Inferior parietal cortex (tissue), 1 donor: ENCODE results near the gene GBA2.

ENCODE experiments used
- DNase-seq: peaks from one replicate; pipeline ENCODE4 v3.0.0-alpha.2; 2016; ENCODE audit errors: extremely low spot score

The GBA2 gene

DNA sequence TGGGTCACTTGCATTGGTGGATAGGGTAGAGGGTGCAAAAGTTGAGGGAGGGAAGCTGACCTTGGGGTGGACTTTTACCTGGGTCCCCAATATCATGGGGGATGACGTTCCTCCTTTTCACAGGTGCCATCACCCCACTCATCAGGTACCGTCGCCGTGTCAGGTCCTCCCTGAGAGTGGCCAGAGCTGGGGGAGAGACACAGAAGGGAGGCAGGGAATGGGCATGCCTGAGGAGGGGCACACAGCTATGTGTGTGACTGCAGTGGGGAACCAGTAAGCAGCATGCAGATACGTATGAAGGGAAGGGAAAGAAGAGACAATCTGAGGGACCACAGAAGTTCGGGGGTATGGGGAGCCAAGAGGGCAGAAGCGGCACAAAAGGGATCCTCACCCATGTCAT, 10.1 kb downstream of the GBA2 start:
- no peak for DNase-seq

DNA sequence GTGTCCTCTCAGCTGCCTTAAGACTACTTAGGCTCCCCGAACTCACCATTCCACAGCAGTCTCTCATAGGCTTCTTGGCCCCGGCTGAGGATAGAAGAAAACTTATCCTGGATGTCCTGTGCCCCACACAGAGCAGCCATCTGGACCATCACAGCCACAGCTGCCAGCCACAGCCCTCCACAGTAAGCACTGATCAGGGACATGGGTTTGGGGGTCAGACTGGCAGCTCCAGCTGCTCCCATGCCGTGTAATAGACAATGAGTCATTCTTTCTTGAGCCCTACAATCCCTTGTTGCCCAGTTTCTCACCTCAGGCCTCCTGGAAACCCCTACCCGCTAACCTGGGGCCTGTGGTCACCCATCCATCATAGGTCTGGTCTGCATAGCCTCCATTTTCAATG, 10.8 kb downstream of the GBA2 start:
- DNase-seq: no peak

DNA sequence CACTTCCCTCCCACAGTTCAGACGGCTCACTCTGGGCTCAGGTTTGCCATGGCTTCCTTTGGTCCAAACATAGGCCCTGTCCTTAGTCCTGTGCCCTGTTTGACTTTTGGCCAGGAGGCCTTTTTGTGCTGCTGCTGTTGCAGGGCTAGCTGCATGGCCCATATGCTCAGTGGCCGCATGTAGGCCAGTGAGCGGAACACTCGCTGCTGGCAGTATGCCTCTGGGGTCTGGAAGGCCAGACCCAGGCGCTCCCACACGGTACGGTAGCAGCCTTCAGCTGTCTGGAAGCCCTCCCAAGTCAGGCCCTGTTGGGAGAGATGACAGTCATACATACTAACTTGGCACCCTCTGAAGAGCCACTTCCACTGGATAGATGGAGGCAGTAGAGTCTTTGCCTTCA, 11.9 kb downstream of the GBA2 start:
- DNase-seq: no peak

DNA sequence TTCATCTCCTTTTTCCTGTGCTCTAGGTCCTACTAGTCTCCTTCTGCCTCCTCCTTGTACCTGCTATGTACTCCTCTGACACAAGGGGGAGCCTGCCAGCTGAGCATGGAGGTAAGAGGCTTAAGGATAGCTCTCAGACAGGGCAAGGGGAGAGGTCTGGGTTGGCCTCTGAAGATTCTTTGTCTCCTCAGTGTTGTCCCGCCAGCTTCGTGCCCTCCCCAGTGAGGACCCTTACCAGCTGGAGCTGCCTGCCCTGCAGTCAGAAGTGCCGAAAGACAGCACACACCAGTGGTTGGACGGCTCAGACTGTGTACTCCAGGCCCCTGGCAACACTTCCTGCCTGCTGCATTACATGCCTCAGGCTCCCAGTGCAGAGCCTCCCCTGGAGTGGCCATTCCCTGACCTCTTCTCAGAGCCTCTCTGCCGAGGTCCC, 12.8 kb downstream of the GBA2 start:
- DNase-seq: peak; percentile 64

DNA sequence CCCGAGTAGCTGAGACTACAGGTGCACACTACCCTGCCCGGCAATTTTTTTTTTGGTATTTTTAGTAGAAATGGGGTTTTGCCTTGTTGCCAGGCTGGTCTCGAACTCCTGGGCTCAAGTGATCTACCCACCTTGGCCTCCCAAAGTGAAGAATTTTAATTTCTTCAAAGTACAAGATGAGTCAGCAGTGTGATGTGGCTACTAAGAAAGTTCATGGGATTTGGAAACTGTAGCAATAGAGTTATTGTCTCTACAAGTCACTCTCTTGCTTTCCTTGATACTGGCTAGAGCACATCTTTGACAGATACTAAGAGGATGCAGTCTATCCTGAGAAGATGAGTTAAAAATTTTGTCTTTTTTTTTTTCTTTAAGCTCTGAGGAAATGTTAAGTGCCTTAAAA, 14.9 kb downstream of the GBA2 start:
- no peak for DNase-seq

DNA sequence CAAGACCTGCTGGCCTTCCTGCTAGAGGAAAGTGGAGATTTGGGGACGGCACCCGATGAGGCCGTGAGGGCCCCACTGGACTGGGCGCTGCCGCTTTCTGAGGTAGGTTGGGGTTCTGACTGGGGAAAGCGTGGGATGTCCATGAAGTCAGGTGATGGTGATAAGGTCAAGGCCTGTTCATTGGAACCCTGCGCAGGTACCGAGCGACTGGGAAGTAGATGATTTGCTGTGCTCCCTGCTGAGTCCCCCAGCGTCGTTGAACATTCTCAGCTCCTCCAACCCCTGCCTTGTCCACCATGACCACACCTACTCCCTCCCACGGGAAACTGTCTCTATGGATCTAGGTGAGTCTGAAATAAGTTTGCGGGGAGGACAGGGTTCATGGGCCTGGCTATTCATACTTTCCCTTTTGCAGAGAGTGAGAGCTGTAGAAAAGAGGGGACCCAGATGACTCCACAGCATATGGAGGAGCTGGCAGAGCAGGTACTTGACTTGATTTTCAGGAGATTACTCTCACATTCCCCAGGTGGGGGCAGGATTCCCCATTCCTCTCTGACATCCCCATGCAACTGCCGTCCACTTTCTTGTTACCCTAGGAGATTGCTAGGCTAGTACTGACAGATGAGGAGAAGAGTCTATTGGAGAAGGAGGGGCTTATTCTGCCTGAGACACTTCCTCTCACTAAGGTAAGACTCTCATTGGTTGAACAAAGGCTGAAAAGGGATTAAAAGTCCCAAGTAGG, 16.1 kb downstream of the GBA2 start:
- DNase-seq: no peak

DNA sequence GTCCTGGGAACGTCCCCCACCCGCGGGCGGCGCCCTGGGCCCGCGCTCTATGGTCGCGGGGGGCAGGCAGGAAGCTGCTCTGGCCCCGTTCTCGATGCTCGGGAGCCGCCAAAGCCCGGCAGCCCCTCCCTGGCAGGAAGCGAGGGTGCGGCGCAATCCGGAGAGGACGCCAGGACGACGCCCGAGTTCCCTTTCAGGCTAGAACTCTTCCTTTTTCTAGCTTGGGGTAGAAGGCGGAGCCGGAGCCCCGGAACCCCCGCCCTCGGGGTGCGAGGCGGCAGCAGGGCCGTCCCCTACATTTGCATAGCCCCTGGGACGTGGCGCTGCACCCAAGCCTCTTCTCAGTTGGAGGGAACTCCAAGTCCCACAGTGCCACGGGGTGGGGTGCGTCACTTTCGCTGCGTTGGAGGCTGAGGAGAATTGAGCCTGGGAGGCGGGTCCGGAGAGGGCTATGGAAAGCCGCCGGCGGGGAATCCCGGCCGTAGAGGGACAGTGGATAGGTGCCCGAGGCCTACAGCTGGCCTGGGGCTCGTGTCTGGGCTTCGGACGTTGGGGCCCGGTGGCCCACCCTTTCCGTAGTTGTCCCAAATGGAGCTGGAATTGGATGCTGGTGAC, 16.7 kb downstream of the GBA2 start, which contains the start of the genes CREB3 and TLN1:
Gene CREB3 (plus strand): TSS at position 482 of the 615 bp plus-strand sequence. CDS start 107 bp downstream, at position 589.
Gene TLN1 (minus strand): TSS at position 11 of the 615 bp plus-strand sequence. CDS start 6,501 bp downstream, outside the sequence.
- peak; percentile 95 for DNase-seq

DNA sequence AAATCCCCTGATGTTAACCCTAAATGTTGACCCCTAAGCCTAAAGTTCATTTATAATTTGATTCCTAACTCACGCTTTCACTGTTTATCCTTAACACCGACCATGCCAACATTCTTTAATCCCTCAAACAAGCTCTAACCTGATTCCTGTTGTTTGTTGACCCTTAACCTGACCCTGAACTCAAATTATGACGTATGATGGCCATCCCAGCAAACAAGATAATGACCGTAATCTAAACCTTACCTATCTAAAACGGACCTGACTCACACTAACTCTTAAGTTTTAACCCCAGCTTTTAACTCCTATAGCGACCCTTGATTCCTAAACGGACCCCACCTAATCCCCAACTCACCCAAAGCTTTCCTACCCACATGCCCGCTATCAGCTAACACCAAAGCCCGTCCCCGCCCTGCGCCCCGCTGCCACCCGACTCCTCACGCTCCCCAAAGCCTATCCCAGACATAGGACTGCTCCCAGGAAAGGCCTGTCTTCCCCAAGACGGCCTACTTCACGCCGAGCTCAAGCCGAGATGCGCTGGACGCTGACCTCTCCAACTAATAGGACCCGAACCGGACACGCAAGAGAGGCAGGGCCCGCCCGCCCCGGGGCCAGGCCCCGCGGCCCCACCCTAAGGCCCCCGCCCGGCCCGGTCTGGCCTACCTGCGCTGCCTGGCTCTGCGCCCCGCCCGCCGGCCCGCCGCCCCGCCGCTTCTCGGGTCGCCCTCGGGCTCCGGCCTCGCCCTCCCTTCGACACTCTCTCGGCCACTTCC, 17.4 kb downstream of the GBA2 start:
- DNase-seq: no peak

DNA sequence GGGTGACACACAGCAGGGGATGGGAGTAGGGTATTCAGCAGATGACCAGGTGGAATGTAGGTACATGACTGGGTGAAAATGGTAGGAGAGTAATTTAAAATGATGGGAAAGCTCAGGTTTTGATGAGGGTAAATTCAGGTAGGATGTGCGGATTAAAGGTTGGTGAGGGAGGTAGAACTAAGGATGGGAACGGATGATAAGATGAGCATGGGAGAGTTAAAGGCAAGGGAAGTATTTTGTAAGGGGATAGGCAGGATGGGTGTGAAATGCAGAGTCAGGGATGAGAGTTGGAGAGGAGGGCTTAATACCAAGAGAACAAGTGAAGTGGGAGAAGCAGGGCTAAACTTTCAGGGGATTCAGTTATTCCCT, 18.6 kb downstream of the GBA2 start:
- DNase-seq: no peak

DNA sequence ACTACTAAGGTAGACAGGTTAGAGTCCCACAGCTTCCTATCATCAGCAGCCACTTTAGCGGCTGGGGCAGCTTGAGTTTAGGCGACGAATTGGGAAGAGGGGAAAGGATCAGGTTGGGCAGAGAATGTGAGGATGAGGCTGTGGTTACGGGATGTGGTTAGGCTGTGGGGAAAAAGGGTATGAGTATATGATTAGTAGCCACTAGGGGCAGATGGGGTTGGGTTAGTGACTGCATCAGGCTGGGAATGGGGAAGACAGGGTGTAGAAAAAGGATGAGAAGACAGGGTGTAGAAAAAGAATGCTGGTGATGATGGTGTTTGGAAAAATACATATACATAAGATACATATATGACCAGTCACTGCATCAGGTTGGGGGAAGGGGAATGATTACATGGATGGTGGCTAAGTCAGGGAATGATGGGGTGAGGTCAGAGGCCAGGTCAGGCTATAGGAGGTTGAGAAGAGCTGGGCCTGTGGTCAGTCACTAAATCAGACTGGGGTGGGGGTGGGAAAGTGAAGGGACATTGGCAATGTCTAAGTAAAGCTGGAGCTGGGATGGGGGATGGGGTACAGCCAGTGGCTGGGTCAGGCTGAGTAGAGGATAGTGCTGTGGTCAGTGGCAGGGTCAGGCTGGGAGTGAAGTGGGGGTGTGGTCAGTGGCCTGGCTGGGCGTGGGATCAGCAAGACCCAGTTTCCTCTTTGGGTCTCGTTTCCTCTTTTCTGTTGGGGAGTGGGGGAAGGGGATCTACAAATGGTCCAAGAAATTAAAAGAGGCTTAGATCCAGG, 19.1 kb downstream of the GBA2 start:
- no peak for DNase-seq

DNA sequence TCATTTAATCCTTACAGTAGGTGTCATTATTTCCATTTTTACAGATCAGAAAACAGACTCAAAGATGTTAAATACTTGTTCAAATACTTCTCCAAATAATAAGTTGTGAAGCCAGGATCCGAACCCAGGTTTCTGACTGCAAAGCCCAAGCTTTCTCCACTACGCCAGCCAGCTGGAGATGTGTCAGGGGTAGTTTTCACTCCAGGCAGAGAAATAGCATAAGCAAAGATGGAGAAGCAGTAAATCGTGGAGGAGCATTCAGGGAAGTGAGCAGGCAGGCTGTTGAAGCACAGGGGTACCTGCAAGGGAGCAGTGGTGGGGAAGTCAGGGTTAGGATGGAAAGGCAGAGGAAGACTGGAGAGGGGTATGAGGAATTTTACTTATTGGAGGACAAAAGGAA, 19.9 kb downstream of the GBA2 start:
- no peak for DNase-seq

DNA sequence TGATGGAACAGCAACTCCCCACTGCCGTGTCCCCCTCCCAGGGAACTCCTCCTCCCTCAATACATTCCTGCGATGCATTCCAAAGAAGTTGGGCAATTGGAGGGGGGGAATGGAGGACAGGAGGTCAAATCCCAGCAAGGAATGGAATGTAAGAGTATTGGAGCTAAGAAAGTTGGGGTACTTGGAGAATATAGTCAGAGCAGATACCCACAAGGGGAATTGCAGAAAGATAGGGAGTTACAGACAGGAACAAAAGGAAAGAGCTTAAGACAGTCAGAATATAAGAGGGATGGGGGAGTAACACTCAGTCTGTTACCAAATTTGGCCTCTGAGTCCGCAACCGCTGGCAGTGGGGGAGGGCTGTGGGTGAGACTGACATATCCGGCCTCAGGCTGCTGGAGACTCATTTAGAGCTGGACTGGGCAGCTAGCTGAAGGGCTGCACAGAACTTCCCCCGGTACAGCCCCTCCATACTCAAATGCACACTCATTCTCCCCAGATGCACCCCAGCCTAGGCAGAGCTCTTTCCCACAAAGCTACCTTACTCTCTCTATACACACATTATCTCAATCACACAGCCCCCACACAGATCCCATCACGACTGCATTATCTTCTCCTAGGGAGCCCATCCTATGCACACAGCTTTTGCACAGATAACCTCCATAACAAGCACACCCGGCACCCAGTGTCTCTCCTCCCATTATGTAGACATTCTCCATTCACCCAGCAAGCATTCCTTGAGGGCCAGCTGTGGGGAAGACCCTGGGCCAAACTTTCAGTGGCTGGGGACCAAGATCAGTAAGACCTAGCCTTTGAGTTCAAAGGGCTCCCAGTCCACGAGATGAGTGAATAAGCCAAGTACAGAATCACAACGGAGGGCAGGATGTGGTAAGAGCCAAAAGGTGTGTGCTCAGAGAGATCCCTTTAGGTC, 20.7 kb downstream of the GBA2 start:
- no peak for DNase-seq

DNA sequence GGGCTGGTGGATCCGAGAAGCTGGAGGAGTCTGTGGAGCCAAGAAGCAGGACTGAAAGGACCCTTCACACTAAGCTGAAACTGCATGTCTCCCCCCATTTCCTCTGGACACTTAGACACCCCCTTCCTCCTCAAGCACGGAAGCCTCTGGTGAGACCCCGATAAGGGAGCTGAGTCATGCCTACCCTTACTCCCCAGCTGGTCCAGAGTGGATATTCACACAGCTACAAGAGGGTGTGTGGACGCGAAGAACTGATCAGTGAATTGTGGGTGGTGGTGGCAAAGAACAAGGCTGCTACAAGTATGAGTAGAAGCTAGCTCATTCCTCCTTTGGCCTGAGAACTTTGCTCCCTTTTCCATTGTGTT, 21.4 kb downstream of the GBA2 start:
- no peak for DNase-seq

DNA sequence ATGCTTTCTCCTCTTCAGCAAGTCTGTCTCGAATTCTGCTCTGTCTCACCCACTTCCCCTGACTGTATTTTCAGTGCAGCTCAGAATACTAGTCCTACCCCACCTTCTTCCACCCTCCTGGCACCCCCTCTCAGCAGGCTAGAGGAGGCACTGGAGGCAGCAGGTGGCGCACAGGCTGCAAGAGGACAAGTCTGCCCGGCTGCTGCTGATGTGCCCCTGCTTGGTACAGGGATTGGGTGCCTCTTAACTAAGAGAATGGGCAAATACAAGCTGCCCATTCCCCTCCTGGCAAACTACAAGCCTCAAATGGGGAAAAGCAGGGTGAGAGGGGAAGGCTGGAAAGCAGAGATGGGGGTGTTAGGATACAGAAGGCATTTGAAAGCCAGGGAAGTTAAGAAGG, 22.1 kb downstream of the GBA2 start:
- DNase-seq: no peak

DNA sequence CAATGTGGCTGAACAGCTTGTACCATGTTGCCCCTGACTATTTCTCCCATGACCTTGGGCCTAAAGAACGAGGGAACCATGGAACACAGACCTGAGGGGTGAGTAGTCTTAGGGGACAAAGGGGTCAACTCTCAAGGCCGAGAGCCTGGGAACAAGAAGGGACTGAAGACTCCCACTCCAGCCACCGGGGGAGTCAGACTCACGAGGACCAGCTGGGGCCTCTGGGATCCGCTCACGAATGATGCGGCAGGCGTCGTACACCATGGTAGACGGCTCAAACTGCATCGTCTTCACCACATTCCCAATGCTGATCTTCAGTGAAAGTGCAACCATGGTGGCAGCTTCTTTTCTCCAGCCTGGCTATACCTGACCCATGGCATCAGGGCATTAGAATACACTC, 23.7 kb downstream of the GBA2 start:
- DNase-seq: no peak

DNA sequence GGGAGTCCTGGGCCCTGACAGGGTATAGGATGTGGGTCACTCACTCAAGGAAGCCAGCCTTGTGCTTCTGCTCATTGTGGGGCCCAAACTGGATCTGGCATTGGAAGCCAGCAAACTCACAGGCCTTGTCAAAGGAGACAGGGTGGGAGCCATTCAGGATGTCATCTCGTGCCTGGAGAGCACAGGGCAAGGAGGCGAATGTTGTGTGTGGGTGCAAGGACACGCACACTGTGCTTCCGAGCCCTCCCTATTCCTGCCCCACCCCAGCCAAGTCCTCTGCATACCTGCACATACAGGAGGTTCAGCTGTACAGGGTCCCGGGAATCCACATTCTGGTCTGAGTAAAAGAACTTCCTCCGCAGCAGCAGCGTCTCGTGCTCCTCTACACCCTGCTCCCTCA, 25.1 kb downstream of the GBA2 start:
- DNase-seq: no peak

DNA sequence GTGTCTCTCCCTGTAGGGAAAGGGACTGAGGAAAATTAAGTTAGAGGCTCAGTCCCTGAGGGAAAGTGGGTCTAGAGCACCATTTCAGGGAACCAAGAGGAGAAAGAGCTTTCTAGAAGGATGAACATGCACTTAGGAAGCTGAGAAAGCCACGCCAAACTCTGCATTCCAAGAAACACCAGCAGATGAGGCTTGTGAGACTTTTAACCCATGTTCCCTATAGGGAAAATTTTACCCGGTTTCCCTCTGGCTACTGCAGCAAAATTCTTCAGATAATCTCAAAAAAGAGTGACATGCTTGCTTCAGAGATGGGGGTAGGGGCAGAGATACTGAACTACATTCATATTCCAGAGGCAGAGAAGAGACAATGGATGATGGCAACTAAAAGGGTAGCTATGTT, 25.6 kb downstream of the GBA2 start:
- DNase-seq: no peak

DNA sequence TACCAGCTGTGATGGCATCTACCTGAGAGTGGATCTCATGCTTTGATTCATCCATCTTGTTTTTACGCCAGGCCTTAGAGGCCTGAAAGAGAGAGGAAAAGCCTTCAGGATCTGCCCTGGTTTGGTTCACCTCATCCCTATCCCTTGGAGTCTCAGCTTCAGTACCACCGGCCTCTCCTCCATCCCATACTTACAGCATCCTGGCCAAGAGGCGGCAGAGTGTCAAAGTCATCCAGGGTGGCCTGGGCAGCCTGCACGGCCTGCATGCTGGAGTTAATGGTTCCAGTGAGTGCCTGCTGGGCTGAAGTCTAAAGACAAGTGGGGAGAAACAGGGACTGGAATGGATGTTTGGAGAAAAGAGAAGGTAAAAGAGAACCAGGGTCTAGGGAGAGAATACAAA, 29.5 kb downstream of the GBA2 start:
- DNase-seq: no peak

DNA sequence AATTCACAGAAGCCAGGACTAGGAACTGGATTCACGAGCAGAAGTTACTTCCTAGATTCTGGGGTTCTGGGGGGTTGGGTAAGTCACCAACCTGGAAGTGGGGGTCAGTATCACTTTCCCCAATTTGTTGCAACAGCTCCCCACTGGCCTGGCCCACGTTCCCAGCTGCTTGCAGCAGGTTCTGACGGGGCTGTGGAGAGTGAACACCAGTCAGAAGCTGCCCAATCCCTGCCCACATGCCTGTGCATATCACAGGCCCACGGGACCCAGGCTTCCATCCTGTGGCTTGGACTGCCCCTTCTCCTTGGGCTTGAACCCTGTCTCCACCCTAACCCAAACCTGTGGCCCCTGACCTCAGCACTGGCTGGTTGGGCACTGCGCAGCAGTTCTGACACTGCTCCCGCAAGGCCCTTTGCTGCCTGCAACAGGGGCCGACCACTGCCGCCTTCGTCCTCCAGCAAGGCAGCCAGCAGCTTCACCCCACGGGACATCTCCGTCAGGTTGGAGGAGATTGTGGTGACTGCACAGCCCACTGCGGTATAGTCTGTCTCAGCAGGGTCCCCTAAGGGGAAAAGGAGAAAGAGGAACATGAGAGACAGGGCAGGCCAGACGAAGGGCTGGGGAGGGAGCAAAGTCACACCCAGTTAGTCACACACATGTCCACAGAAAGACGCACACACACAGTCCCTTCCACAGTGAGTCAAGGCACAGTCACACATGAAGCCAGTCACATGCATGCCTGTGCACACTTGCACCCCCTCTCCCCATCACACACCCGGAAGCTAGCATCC, 30.1 kb downstream of the GBA2 start:
- DNase-seq: no peak
